HCT116 (cell line): ENCODE measurements around the gene DNAL4. TPM values are rescaled to one million over a fixed set of nuclear protein-coding genes. Genes with fewer than 3 reads are reported as not detected.

Source experiments
- ATAC-seq: fragments of 200-7000 bp; cut with Tn5 transposase; 2 replicates; pipeline ENCODE4 v1.9.1; 2020; ENCODE audit warnings: mild to moderate bottlenecking, moderate library complexity
- BruUV-seq: library from RNA; stranded (reverse); fragments of 400-500 nt; replicated peaks from 2 replicates; lab custom pipeline; 2021; lab: Mats Ljungman, UMichigan
- CTCF ChIA-PET: fragments of 300-600 bp; sonication (Branson Sonifier 250); formaldehyde crosslinking; loops from one replicate; lab custom pipeline; 2021; ENCODE audit warnings: antibody characterized with exemption; lab: Charles Lee
- POLR2A ChIA-PET: fragments of 300-600, 350-600 bp; sonication (Branson Sonifier 250); formaldehyde crosslinking; loops from one replicate; lab custom pipeline; 2021; ENCODE audit warnings: antibody characterized with exemption; lab: Charles Lee
- RAD21 ChIA-PET, 2 experiments: fragments of 300-600 bp; sonication (Branson Sonifier 250); formaldehyde crosslinking; loops; one replicate each; lab custom pipeline; 2023; ENCODE audit warnings: low total read pairs in 2 of 2; ENCODE audit not compliant: uncharacterized antibody in 2 of 2, unreplicated experiment in 2 of 2, low non-redundant PET in 1 of 2; lab: Charles Lee
- DNase-seq: peaks from one replicate; pipeline ENCODE4 v3.0.0-alpha.2; 2010; ENCODE audit warnings: low read depth, low spot score
- H2AFZ ChIP-seq: fragments of 200-600 bp; shearing (Covaris generic), sonication (generic); 2 replicates; pipeline ENCODE4 v1.6.1; 2017; ENCODE audit warnings: low read depth, mixed run types, mixed read lengths, antibody characterized with exemption, low read length; ENCODE audit not compliant: poor library complexity, severe bottlenecking
- H3K27ac ChIP-seq: 2 replicates; pipeline ENCODE4 v1.5.1; 2012; ENCODE audit warnings: low read depth, low read length
- H3K27me3 ChIP-seq: fragments of 200-600 bp; sonication (generic); 2 replicates; pipeline ENCODE4 v1.6.1; 2016; ENCODE audit warnings: mixed run types, low read length, mixed read lengths; ENCODE audit not compliant: insufficient read depth
- H3K36me3 ChIP-seq, 2 experiments: fragments of 200-500 bp in 1 of 2; fragments of 200-600 bp in 1 of 2; sonication (Bioruptor generic) in 1 of 2; sonication (generic) in 1 of 2; 2 replicates each; pipeline versions ENCODE4 v1.5.1 to v1.6.1; 2014 to 2016; ENCODE audit warnings: low read length in 2 of 2, inconsistent platforms in 1 of 2, mixed read lengths in 1 of 2, mixed run types in 1 of 2; ENCODE audit not compliant: insufficient read depth in 2 of 2, control insufficient read depth in 1 of 2
- H3K4me1 ChIP-seq, 2 experiments: fragments of 200-600 bp in 1 of 2; sonication (generic) in 1 of 2; 2 replicates each; pipeline versions ENCODE4 v1.5.1 to v1.6.1; 2012 to 2017; ENCODE audit warnings: low read length in 2 of 2, inconsistent platforms in 1 of 2, mild to moderate bottlenecking in 1 of 2, mixed read lengths in 1 of 2, mixed run types in 1 of 2, moderate library complexity in 1 of 2; ENCODE audit not compliant: insufficient read depth in 2 of 2, control insufficient read depth in 1 of 2
- H3K4me2 ChIP-seq: fragments of 200-600 bp; sonication (generic); 2 replicates; pipeline ENCODE4 v1.6.1; 2017; ENCODE audit warnings: mixed run types, low read length, mixed read lengths
- H3K4me3 ChIP-seq, 2 experiments: fragments of 200-600 bp in 1 of 2; sonication (generic) in 1 of 2; replicated peaks in 1 of 2; 2 replicates each; pipeline ENCODE4 v1.5.1; 2011 to 2016; ENCODE audit warnings: low read length in 2 of 2, control low read depth in 1 of 2, low read depth in 1 of 2, mild to moderate bottlenecking in 1 of 2, mixed read lengths in 1 of 2, mixed run types in 1 of 2
- H3K79me2 ChIP-seq: fragments of 200-600 bp; sonication (generic); 2 replicates; pipeline ENCODE4 v1.6.1; 2017; ENCODE audit warnings: mild to moderate bottlenecking, mixed run types, low read length, moderate library complexity, mixed read lengths; ENCODE audit not compliant: insufficient read depth
- H3K9ac ChIP-seq: fragments of 200-600 bp; sonication (generic); 2 replicates; pipeline ENCODE4 v1.6.1; 2016; ENCODE audit warnings: low read length, mixed read lengths
- H3K9me2 ChIP-seq: fragments of 200-600 bp; sonication (generic), shearing (Covaris generic); 2 replicates; pipeline ENCODE4 v1.6.1; 2017; ENCODE audit warnings: mixed run types, mild to moderate bottlenecking, moderate library complexity; ENCODE audit not compliant: insufficient read depth
- H3K9me3 ChIP-seq, 2 experiments: fragments of 200-500 bp in 1 of 2; fragments of 200-600 bp in 1 of 2; sonication (Bioruptor generic) in 1 of 2; sonication (generic) in 1 of 2; 2 replicates each; pipeline ENCODE4 v1.6.1; 2014 to 2017; ENCODE audit warnings: low read length in 2 of 2, mixed read lengths in 2 of 2, inconsistent platforms in 1 of 2, low read depth in 1 of 2, mild to moderate bottlenecking in 1 of 2, mixed run types in 1 of 2, moderate library complexity in 1 of 2; ENCODE audit not compliant: control insufficient read depth in 1 of 2, insufficient read depth in 1 of 2
- H4K20me1 ChIP-seq: fragments of 200-600 bp; sonication (generic), shearing (Covaris generic); 2 replicates; pipeline ENCODE4 v1.6.1; 2017; ENCODE audit warnings: mixed run types, mild to moderate bottlenecking, moderate library complexity; ENCODE audit not compliant: insufficient read depth
- CBX3 ChIP-seq: IDR thresholded peaks from 2 replicates; pipeline ENCODE4 v1.6.1; 2012; ENCODE audit warnings: low read depth
- CEBPB ChIP-seq: IDR thresholded peaks from 2 replicates; pipeline ENCODE4 v1.6.1; 2012; ENCODE audit warnings: low read depth
- ELF1 ChIP-seq: IDR thresholded peaks from 2 replicates; pipeline ENCODE4 v1.6.1; 2012; ENCODE audit warnings: low read depth, borderline replicate concordance
- EZH2 ChIP-seq: fragments of 200-600 bp; sonication (generic); IDR thresholded peaks from 2 replicates; pipeline ENCODE4 v1.6.1; 2017; ENCODE audit warnings: antibody characterized with exemption, mixed run types
- FOSL1 ChIP-seq: IDR thresholded peaks from 2 replicates; pipeline ENCODE4 v1.6.1; 2012; ENCODE audit warnings: low read depth
- JUND ChIP-seq: IDR thresholded peaks from 2 replicates; pipeline ENCODE4 v1.6.1; 2012
- POLR2A ChIP-seq: IDR thresholded peaks from 2 replicates; pipeline ENCODE4 v1.7.0; 2011; ENCODE audit warnings: borderline replicate concordance; ENCODE audit not compliant: insufficient read depth, insufficient read length; ENCODE audit errors: extremely low read depth
- POLR2AphosphoS5 ChIP-seq: IDR thresholded peaks from 2 replicates; pipeline ENCODE4 v1.6.1; 2011; ENCODE audit warnings: mild to moderate bottlenecking, low read depth, low read length, moderate library complexity
- RAD21 ChIP-seq: IDR thresholded peaks from 2 replicates; pipeline ENCODE4 v1.6.1; 2012; ENCODE audit warnings: low read depth, mild to moderate bottlenecking
- REST ChIP-seq: IDR thresholded peaks from 2 replicates; pipeline ENCODE4 v1.6.1; 2012; ENCODE audit warnings: low read depth
- SIN3A ChIP-seq: IDR thresholded peaks from 2 replicates; pipeline ENCODE4 v1.6.1; 2012; ENCODE audit warnings: low read depth
- SRF ChIP-seq: IDR thresholded peaks from 2 replicates; pipeline ENCODE4 v1.6.1; 2012; ENCODE audit warnings: low read depth
- TCF7L2 ChIP-seq: IDR thresholded peaks from 2 replicates; pipeline ENCODE4 v1.7.0; 2011; ENCODE audit warnings: borderline replicate concordance, inconsistent platforms; ENCODE audit not compliant: insufficient read depth, insufficient read length; ENCODE audit errors: extremely low read depth
- ZBTB33 ChIP-seq: IDR thresholded peaks from 2 replicates; pipeline ENCODE4 v1.6.1; 2011; ENCODE audit warnings: mild to moderate bottlenecking, low read length, moderate library complexity; ENCODE audit not compliant: insufficient replicate concordance; ENCODE audit errors: extremely low read depth
- ZFX ChIP-seq: fragments of 450-650 bp; IDR thresholded peaks from 2 replicates; pipeline ENCODE4 v1.6.1; 2017
- intact Hi-C: fragments of 100-400 bp; cut with micrococcal nuclease; formaldehyde crosslinking; loops from 2 replicates; pipeline ENCODE4 v1.10.0; 2022
- total RNA-seq: library from RNA; stranded (reverse); gene quantifications from one replicate; pipeline ENCODE4 v1.2.1, GENCODE V29; 2021; ENCODE audit not compliant: unreplicated experiment
- TF ChIP-seq, protein P1 (sequence below), 3 experiments: fragments of 200-600 bp in 1 of 3; sonication (generic) in 1 of 3; IDR thresholded peaks in 2 of 3; conservative IDR thresholded peaks in 1 of 3; 2 replicates each; pipeline ENCODE4 v1.5.1; 2012 to 2017; ENCODE audit warnings: low read depth in 2 of 3, low read length in 2 of 3, antibody characterized with exemption in 1 of 3, borderline replicate concordance in 1 of 3, control low read depth in 1 of 3, mild to moderate bottlenecking in 1 of 3, mixed read lengths in 1 of 3, mixed run types in 1 of 3, moderate library complexity in 1 of 3; ENCODE audit not compliant: insufficient read depth in 1 of 3
- TF ChIP-seq, protein P2 (sequence below): IDR thresholded peaks from 2 replicates; pipeline ENCODE4 v1.6.1; 2012

Gene DNAL4
- total RNA-seq, 1 experiment from 2014 or later, result 18.3 TPM

GRCh38 chr22:38798496-38798895 lies 4.6 kb upstream of the DNAL4 start:
- no TSS peak for BruUV-seq
- Histone ChIP-seq H3K4me2 (no peak overlapping the region), H3K79me2 (no peaks in the 10 kb centered on the region), H4K20me1 (no peaks in the 10 kb centered on the region), H3K4me3 (no peak overlapping the region), H3K9me3 (peaks cover 0 to 8% of the 10 kb centered on the region in 2 experiments; a peak in 1 of 4 replicates), H3K4me1 (peaks cover 2 to 12% of the 10 kb centered on the region in 2 experiments; a peak in 3 of 4 replicates), H3K36me3 (no peaks in the 10 kb centered on the region), H3K9ac (no peak overlapping the region), H3K27me3 (no peaks in the 10 kb centered on the region), H3K9me2 (no peaks in the 10 kb centered on the region), H3K27ac (no peak overlapping the region), H2AFZ (no peak overlapping the region)
- ATAC-seq (no peak), DNase-seq (no peak)
- CTCF ChIA-PET, result no interaction called here
- POLR2A ChIA-PET, result no interaction called here
- RAD21 ChIA-PET, result no interaction called here
- TF ChIP-seq TCF7L2, result no peak
- TF ChIP-seq POLR2AphosphoS5, result no peak
- TF ChIP-seq FOSL1, result no peak
- no peak for TF ChIP-seq JUND
- no peak for TF ChIP-seq ELF1
- TF ChIP-seq, protein P1, sequence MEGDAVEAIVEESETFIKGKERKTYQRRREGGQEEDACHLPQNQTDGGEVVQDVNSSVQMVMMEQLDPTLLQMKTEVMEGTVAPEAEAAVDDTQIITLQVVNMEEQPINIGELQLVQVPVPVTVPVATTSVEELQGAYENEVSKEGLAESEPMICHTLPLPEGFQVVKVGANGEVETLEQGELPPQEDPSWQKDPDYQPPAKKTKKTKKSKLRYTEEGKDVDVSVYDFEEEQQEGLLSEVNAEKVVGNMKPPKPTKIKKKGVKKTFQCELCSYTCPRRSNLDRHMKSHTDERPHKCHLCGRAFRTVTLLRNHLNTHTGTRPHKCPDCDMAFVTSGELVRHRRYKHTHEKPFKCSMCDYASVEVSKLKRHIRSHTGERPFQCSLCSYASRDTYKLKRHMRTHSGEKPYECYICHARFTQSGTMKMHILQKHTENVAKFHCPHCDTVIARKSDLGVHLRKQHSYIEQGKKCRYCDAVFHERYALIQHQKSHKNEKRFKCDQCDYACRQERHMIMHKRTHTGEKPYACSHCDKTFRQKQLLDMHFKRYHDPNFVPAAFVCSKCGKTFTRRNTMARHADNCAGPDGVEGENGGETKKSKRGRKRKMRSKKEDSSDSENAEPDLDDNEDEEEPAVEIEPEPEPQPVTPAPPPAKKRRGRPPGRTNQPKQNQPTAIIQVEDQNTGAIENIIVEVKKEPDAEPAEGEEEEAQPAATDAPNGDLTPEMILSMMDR (IDR thresholded peaks at IDR 0.05 in 2 of 3, conservative IDR thresholded peaks at IDR 0.05 in 1 of 3; ENCODE audit: borderline replicate concordance in 1 of 3, insufficient read depth in 1 of 3, low read depth in 2 of 3, low read length in 2 of 3), result no peak
- no peak for TF ChIP-seq SRF
- TF ChIP-seq, protein P2, sequence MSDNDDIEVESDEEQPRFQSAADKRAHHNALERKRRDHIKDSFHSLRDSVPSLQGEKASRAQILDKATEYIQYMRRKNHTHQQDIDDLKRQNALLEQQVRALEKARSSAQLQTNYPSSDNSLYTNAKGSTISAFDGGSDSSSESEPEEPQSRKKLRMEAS, result no peak
- TF ChIP-seq CBX3, result no peak
- no peak for TF ChIP-seq ZFX
- TF ChIP-seq EZH2, result no peak
- TF ChIP-seq RAD21, result no peak
- TF ChIP-seq POLR2A, result no peak
- TF ChIP-seq REST, result no peak
- TF ChIP-seq SIN3A, result no peak
- TF ChIP-seq CEBPB, result no peak
- no peak for TF ChIP-seq ZBTB33
- intact Hi-C loops, result no loop called here
